Suppressor macrophage treated with lipopolysaccharide for 1 hour (primary cell): Measurements from ENCODE around the gene ZNF576.
"Not testable (repeated sequence)": the region's sequence is repeated elsewhere in the genome, so short reads cannot be mapped to it uniquely, and the experiment has no call there.

Experiments
- DNase-seq, 3 donors: peaks; one replicate each; pipeline ENCODE4 v3.0.0-alpha.2; 2020 to 2022

ZNF576 gene

DNA sequence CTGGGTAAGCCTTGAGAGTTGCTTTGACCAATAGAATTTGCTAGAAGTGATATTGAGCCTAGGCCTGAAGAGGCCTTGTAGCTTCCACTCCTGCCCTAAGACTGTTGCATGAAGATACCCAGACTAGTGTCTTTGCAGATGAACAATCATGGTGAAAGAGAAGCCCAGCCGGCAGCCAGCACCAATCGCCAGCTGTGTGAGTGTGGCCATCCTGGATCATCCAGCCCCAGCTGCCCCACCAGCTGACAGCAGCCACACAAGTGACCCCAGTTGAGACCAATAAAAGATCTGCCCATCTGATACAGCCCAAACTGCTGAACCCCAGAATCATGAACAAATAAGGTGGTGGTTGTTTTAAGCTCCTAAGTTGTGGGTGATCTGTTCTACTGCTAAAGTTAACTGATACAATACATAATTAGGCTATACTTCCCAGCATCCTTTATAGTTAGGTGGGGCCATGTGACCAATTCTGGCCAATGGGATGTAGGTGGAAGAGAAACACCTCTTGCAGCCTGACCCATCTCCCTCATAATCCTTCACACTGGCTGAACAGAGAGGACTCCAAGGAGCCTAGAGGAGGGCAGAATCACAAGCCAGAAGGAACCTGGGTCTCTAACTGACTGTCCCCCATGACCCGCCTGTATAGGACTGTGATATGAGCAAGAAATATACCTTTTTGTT is 32.4 kb downstream of the ZNF576 start:
- DNase-seq, result no peak

DNA sequence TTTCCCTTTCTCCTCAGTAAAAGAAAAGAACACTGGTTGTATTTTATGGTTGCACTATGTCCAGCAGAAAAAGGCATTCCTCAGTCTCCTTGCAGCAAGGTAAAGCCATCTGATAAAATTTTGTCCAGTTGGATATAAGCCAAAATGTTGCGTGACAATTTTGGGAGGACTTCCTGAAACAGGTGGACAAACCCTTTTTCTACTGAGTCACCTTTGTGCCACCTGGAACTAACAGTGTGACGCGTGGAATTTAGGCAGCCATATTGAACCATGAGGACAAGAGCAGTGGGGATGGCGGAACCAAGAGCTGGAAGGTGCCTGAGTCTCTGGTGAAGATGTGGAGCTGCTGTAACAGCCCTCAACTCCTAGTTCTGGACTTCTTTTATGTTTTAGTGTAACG is 35.1 kb downstream of the ZNF576 start:
- DNase-seq, result no peak

DNA sequence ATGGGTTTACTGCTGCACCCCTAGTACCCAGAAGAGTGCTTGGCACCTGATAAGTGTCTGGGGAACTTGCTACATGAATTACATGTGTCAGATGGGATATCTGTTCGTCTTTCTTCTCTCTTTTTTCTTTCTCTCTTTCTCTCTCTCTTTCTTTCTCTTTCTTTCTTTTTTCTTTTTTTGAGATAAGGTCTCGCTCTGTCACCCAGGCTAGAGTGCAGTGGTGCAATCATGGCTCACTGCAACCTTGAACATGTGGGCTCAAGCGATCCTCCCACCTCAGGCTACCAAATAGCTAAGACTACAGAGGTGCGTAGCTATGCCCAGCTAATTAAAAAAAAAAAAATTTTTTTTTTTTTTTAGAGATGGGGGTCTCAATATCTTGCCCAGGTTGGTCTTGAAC is 37.1 kb downstream of the ZNF576 start:
- no peak for DNase-seq

DNA sequence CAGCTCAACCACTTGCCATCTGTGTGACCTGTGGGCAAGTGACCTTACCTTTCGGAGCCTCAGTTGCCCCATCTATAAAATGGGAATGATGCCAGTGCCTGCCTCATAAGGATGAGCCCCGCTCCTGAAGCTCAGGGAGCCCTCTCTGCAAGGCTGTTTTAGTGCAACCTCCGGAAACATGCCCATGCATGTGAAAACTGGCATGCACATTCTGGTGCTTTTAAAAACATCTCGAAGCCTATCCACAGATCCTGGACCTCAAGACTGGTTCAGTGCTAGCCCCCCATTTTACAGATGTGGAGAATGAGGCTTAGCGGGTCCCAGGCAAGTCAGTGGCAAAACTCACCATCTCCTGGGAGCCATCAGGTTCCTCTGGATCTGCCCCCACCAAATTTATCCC is 37.7 kb downstream of the ZNF576 start:
- no peak for DNase-seq

DNA sequence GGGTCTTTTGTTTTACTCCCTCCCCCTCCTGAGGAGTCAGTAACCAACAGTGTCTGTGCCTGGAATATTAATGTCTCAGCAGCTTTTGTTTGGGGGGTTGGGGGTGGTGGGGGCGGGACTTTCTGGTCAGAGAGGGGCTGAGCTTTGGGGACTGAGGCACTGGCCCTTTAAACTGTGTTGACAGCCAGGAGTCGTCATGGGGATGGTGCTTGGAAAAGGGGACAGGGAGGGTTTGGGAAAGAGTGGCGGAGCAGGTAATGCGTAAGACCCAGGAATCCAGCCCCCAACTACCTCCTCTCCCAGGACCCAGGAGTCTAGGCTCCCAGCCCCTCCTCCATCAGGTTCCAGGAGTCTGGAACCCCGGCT is 38.1 kb downstream of the ZNF576 start:
- DNase-seq, result no peak

DNA sequence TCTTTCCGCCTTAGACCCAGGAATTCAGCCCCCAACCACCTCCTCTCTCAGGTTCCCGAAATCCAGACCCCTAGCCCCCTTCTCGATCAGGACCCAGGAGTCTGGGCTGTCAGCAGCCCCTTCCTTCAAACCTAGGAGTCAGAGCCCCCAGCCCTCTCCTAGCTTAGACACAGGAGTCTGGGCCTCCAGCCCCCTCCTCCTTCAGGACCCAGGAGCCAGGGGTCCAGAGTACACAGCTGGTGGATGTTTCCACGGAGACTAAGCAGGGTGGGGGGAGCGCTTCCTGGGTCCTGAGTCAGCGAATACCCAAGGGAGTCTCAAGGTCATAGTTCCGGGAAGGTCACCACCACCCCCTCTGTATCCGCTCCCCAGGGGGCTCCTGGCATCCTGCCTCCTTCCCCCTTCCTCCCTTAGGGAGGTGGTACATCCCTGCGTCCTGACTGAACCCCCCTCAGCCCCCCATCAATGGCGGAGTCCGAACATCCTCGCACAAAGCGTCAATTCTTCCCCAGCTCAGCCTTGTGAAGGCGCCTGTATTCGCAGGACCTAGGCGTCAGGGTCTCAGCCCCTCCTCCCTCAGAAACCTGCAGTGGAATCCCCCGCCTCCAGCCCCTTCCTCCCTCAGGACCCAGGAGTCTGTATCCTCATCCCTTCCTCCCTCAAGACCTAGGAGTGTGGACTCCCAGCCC is 38.6 kb downstream of the ZNF576 start:
- no peak for DNase-seq

DNA sequence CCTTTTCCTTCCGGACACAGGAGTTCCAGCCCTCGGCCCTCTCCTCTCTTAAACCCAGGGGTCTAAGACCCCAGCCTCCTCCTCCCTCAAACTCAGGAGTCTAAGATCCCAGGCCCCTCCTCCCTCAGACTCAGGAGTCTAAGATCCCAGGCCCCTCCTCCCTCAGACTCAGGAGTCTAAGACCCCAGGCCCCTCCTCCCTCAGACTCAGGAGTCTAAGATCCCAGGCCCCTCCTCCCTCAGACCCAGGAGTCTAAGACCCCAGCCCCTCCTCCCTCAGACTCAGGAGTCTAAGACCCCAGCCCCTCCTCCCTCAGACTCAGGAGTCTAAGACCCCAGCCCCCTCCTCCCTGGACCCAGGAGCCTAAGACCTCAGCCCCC is 39.2 kb downstream of the ZNF576 start:
- DNase-seq, result not testable (repeated sequence)

DNA sequence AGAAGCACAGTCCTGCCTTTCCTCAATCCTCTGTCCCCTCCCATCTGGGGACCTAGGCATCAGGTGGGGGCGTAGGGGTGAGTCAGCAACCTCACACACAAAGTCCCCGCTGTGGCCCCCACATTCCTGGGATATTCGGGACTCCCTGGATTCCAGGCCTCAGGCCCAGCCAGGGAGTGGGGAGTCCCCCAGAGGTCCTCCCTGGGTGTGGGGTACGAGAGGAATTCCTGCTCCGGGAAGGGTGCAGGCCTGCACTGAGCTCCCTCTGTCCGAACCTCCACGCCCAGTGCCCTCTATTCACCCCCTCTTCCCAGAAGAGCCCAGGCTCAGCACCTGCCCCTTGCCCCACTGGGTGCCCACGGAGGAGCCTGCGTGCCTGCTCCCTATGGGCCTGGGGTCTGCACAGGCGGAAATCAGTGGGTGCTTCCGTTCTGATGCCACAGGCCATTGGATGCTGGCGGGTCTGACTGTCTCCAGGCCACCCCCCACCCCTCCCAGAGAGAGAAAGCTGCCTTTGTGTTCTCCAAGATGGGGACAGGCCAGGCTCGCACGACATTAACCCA is 39.8 kb downstream of the ZNF576 start:
- DNase-seq, result no peak

DNA sequence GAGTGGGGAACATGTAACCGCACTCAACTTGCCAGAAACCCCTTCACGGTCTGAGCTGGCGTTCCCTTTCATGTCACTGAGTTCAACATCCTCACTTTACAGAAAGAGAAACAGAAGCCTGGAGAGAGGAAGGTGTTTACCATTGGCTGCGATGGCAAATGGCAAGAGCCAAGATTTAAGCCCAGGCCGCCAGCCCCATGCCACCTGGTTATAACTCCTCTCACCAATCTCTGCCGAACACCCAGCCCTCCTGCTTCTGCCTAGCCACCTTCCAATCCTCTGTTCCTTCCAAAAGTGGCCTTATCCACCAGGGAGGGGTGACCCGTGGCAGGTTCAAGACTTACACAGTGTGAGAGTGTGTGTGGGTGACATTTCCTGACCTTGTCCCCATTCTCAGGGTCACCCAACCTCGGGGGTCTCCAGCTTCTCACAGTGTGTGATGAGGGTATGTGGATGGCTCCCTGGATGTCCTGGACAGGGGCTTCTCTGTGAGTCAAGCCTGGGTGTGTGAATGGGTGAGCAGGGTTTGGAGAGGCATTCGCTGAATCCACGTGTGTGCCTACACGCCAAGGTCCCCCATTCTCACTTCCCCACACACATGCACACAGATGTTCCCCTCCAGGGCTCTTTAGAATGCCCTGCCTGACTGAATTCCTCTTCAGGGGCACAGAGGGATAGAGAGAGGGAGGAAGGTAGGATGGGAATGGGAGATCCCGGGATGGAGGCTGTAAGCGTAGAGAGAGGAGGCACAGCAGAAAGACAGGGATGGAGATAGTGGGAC is 42.0 kb downstream of the ZNF576 start:
- no peak for DNase-seq

DNA sequence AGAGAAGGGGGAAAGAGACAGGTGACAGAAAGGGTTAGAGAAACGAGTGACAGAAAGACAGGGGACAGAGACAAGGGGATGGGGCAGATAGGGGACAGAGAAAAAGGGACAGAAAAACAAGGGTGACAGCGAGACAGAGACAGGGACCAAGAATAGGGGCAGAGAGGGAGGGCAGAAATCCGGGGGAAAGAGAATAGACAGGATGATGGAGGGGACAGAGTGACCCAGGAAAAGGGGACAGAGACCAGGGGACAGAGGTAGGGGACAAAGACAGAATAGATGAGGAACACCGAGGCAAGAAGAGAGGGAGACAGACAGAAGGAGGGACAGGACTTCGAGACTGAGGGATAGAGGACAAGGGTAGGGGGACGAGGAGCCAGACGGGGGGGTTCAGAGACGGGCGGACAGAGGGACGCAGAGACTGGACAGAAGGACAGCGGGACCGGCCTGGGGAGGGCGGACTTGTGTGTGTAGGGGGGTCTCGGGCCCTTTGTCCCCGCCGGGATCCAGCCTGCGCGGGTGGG is 42.7 kb downstream of the ZNF576 start:
- no peak for DNase-seq

DNA sequence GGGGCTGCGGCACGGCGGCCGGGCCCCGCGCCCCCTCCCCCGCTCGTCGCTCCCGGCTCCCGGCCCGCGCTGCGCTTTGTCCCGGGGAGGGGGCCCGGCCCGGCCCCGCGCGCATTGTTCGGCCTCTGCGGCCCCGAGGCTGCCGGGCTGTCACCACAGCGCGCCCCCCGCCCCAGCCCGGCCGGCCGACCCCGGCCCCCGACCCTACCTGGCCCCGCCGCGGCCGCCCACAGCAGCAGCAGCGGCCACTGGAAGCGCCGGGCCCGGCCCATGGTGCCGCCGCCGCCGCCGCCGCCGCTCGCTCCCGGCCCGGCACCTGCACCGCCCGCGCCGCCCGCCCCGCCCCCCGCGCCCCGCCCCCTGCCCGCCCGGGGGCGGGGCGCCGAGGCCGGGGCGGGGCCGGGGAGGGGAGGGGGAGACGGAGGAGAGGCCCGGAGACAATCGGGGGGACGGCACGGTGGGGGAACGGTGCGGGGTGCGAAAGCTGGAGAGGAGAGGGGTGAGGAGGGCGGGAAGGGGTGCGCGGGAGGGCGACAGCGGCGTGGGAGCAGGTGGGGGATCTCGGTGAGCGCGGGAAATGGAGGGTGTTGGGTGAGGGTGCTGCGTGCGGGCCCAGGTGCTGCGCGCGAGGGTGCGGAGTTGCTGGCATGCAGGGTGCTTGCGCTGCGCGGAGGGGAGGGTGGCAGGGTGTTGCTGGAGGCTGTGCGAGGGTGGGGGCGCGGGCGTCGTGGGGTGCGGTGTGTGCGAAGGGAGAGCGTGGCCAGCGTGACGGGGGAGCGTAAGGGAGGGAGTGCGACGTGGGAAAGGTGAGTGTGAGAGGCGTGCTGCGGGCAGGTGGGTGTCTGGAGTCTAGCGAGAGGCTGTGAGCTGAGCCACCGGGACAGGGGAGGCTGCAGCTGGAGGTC is 43.4 kb downstream of the ZNF576 start, which contains the start of gene CADM4:
Gene CADM4 (minus strand): TSS at position 332 of the 905 bp plus-strand sequence. CDS start 60 bp downstream, at position 272.
- peak in 2 of 3 donors; percentile 33 to 67 for DNase-seq

DNA sequence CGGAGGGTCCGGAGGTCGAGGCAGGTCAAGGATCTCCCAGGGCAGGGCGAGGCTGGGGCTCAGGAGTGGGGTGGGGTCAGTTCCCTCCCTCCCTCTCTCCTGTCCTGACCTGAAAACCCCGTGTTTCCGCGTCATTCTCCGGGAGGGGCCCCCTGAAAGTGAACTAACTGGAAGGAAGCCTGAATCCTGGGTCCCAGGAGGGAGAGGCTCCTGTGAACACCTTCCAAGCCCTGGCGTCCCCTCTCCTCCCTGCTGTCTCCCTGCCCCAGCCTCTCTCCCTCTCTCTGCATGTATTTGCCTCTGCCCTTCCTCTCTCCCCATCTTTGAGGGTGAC is 44.0 kb downstream of the ZNF576 start:
- DNase-seq, result no peak

DNA sequence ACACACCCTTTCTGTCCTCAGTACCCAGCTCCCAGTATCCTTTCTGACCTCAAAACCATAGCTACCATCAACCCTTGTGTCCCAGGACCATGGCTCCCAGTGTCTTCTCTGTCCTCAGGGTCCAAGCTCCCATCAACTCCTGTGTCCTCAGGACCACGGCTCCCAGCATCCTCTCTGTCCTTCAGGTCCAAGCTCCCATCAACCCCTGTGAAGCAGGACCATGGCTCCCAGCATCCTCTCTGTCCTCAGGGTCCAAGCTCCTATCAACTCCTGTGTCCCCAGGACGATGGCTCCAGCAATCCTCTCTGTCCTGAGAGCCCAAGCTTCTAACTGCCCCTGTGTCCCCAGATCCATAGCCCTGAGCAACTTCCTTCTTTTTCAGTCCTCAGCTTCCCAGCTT is 44.9 kb downstream of the ZNF576 start:
- no peak for DNase-seq

DNA sequence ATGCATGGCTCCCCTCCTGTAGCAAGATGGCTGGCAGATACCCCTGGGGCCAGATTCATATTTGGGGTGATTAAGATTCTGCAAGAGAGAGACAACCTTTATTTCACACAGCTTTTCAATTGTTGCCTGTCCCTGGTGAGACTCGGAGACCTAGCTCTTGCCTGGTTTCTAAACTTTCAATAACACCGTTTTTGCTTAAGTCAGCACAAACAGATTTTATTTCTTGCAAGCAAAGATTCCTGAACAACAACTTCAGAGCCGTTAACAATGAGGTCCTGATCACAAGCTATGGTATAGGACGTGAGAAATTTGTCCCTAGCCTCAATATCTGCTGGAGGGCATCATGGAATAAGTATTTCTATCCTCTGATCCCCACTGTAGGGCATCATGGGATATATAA is 46.1 kb downstream of the ZNF576 start:
- DNase-seq, result no peak

DNA sequence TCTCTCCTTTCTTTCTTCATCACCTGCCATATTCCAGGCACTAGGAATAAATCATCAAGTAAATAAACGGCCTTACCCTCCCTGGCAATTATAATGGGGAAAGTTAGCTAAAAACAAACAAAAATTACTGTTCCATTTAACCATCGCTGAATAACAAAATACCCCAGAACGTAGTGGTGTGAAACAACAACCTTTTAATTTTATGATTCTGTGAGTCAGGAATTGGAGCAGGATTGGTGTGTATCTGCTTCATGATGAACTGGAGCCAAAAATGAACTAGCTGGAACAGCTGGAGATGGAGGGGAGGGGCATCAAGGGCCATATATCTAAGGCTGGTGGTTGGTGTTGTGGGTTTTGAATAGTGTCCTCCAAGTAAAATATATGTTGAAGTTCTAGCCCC is 46.9 kb downstream of the ZNF576 start:
- no peak for DNase-seq

DNA sequence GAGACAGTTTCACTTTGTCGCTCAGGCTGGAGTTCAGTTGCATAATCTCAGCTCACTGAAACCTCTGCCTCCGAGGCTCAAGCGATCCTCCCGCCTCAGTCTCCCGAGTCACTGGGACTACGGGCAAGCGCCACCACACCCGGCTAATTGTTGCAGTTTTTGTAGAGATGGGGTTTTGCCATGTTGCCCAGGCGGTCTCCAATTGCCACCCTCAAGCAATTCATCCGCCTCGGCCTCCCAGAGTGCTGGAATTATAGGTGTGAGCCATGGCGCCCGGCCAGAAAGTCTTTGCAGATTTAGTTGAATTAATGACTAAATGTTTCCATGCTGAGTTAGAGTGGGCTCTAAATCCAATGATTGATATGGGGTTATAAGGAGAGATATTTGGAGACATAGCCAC is 47.8 kb downstream of the ZNF576 start:
- DNase-seq, result peak in 1 of 3 donors; percentile 29

DNA sequence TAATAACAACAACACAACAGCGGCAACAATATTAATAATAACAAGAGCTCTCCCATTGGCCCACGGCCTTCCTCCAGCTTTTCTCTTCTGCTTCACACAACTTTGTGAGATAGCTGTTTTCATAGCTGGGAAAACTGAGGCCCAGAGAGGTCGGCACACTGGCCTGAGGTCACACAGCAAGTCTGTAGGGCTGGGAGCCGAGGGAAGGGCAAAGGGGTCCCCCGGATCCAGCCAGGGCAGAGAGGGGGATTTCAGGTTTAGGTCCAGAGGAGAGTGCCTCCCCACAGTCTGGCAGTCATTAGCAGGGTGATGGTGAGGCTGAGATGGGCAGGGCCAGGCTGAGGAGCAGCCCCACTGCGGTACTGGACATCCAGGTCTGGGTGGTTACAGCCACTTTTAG is 52.2 kb downstream of the ZNF576 start:
- DNase-seq, result no peak

DNA sequence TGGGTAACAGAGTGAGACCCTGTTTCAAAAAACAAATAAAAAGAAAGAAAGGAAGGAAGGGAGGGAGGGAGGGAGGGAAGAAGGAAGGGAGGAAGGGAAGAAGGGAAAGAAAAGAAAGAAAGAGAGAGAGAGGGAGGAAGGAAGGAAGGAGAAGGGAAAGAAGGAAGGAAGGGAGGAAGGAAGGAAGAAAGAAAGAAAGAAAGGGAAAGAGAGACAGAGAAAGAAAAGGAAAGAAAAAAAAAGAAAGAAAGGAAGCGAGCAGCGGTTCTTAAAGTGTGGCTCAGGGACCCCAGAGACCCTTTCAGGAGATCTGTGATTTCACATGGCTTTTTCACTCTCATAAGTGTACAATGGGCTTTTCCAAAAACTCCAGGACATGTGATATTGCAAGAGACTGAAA is 53.1 kb downstream of the ZNF576 start:
- DNase-seq, result peak in 1 of 3 donors; percentile 38

DNA sequence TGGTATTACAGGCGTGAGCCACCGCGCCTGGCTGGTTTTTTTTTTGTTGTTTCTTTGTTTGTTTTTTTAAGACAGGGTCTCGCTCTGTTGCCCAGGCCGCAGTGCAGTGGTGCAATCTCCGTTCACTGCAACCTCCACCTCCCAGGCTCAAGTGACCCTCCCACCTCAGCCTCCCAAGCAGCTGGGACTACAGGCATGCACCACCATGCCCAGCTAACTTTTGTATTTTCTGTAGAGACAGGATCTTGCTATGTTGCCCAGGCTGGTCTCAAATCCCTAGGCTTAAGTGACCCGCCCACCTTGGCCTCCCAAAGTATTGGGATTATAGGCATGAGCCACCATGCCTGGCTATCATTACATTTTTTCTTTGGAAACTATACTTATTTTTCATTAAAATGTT is 53.9 kb downstream of the ZNF576 start:
- not testable (repeated sequence) for DNase-seq
